Right ventricle myocardium inferior (tissue), 1 donor: ENCODE data around the gene USP54. TPM values are rescaled to one million over a fixed set of nuclear protein-coding genes. Genes with fewer than 3 reads are reported as not detected.
"Not testable (repeated sequence)": the region's sequence is repeated elsewhere in the genome, so short reads cannot be mapped to it uniquely, and the experiment has no call there.

Experiments used
- ATAC-seq: fragments of 200-7000 bp; cut with Tn5 transposase; one replicate; pipeline ENCODE4 v1.9.1; 2020; ENCODE audit warnings: mild to moderate bottlenecking, moderate library complexity
- DNase-seq: peaks from one replicate; pipeline ENCODE4 v3.0.0; 2021; ENCODE audit errors: missing footprints
- intact Hi-C: fragments of 100-400 bp; cut with DNase I; formaldehyde crosslinking; loops from one replicate; pipeline ENCODE4 v1.11.0; 2022
- long read RNA-seq: library from polyadenylated mRNA; unstranded; transcript quantifications from one replicate; pipeline ENCODE4 v2.0.0, GENCODE V29; 2021
- total RNA-seq: library from RNA; stranded (reverse); fragmentation: NEBNext Ultra II Directional; extraction: Animal tissue kit (Norgen Biotek cat#: 25700); gene quantifications from one replicate; pipeline ENCODE4 v1.2.1, GENCODE V29; 2021
- donor health status: DM: no; HTN: yes; CAD: no; lungs with severe emphysema.

USP54 gene
- 29.7 TPM for total RNA-seq
- long read RNA-seq, partial matches to known transcripts, result 3 of 6 reads
- long read RNA-seq, other reads (novel, unspliced or antisense), result 3 of 6 reads

DNA sequence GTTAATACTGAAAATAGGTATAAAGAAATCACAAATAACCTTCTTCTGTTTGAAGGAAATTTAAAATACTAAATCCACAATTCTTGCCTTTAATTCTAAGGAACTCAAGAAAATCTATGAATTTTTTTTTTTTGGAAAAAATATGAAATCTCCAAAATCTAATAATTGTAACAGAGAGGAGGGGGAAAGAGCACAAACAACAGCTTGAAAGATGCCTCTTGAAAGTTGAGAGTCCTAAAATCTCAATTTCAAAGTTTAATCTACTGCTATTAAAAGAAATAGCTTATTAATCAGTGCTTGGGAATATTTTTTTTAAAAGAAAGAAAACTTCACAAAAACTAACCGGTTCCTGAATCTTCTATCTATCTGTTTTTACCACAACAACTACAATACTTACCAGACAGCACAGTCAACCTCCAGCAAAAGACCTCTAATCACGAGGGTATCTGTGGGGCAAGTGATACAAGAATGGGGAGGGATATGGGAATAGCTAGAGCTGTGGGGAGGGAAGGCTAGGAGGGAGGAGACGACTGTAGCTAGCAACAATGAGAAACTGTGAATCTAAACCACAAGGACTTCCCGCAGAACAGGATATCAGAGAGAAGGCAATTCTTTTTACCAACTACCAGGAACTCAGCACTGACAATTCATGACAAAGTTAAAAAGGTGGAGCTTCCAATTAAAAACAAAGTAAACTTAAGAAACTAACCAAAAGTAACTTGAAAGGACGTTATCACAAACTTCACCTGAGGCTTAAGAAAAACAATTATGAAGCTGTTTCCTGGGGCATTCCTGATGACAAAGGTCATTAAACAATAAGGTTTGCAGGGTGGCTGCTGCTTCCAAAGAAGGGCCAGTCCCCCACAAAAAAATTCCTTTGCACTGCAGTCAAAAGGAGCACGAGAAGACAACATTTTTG, at the start of gene USP54:
TSS of gene USP54 (minus strand) at position 462 of the 919 bp plus-strand sequence. CDS start 15,684 bp downstream, outside the sequence.
- ATAC-seq (peak; percentile 45), DNase-seq (no peak)
- intact Hi-C loops, result no loop called here

GRCh38 chr10:73639286-73639685, 48.1 kb upstream of the USP54 start:
- no peak for ATAC-seq
- DNase-seq, result no peak
- intact Hi-C loops, result no loop called here

- ATAC-seq (no peak), DNase-seq (no peak)
- intact Hi-C loops, result no loop called here
These were observed 44.6 kb upstream of the USP54 start for GRCh38 chr10:73635781-73636180.

GRCh38 chr10:73634421-73634820, 43.3 kb upstream of the USP54 start:
- intact Hi-C loops, result no loop called here
- ATAC-seq (no peak), DNase-seq (no peak)

- intact Hi-C loops, result loop anchor here (5.0 kb wide), 1 partner anchor 52 kb away; no protein-coding TSS in a partner anchor
- ATAC-seq (no peak), DNase-seq (no peak)
These were observed 38.0 kb upstream of the USP54 start for GRCh38 chr10:73629165-73629564.

DNA sequence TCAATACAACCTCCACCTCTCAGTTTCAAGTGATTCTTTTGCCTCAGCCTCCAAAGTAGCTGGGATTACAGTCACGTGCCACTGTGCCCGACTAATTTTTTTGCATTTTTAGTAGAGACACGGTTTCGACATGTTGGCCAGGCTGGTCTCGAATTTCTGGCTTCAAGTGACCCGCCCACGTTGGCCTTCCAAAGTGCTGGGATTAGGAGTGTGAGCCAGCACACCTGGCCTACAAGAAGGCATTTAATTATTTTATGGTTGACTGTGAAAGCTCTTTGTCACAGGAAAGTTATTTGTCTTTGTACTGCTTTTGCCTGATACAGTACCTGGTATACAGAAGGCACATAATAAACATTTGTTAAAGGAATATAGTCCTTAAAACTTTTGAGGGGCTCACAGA, 37.3 kb upstream of the USP54 start:
- no peak for DNase-seq
- no peak for ATAC-seq
- intact Hi-C loops, result loop anchor here (5.0 kb wide), 1 partner anchor 51 kb away; no protein-coding TSS in a partner anchor

DNA sequence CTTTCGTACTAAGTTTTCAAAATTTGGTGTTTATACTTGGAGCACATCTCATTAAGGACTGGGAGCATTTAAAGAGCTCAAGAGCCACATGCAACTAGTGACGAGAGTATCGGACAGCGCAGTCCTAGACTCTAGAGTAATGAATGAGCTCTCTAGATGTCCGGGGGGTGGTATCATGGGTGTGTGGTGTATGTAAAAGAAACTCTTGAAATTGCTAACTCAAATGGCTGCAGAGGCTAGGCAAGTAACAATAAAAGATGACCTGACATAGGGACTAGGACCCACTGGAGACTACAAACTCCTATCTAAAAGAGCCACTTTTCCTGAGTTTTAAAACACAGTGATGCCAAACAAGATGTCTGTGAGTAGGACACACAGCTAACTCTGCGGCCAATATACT, 36.2 kb upstream of the USP54 start:
- intact Hi-C loops, result loop anchor here (5.0 kb wide), 1 partner anchor 50 kb away; no protein-coding TSS in a partner anchor
- ATAC-seq, result no peak
- no peak for DNase-seq

DNA sequence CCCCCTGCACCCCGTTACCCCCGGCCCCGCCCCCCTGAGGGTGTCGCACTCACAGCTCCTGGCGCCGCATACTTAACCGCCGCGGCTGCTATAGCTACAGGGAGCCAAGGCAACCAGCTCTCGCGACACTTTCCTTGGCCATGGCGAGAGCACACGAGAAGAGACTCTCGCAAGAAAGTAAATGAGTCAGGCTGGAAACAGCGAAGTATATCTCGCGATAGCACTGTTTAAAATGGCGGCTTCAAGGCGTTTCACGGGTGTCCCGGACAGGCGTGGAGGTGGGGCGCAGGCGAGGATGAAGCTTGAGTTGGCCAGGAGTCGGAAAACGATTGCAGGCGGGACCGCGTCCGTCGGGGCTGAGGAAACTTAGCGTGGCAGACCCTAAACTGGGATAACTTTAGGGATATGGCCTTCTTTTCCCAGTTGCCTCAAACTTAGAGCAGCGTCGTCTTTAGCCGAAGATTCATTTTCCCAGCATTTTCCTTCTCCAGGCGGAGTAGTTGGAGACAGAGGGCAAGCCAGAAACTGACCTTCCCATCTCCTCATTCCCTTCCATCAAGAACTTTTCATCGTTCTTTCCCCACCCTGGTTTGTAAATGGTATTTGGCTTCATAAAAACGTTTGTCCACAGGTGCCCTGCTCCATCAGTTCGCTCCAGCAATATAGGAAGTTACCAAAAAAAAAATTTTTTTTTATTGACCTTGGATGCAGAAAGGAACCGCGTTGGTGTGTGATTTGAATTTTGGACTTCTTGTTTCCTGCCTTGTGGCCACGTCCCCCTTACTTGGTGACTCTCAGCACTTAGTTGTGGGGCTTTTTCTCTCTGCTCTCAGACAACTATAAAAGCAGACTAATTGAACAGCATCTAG, 35.0 kb upstream of the USP54 start:
- intact Hi-C loops, result loop anchor here (5.0 kb wide), 1 partner anchor 49 kb away; no protein-coding TSS in a partner anchor
- DNase-seq, result peak; percentile 96
- ATAC-seq, result peak; percentile 96

DNA sequence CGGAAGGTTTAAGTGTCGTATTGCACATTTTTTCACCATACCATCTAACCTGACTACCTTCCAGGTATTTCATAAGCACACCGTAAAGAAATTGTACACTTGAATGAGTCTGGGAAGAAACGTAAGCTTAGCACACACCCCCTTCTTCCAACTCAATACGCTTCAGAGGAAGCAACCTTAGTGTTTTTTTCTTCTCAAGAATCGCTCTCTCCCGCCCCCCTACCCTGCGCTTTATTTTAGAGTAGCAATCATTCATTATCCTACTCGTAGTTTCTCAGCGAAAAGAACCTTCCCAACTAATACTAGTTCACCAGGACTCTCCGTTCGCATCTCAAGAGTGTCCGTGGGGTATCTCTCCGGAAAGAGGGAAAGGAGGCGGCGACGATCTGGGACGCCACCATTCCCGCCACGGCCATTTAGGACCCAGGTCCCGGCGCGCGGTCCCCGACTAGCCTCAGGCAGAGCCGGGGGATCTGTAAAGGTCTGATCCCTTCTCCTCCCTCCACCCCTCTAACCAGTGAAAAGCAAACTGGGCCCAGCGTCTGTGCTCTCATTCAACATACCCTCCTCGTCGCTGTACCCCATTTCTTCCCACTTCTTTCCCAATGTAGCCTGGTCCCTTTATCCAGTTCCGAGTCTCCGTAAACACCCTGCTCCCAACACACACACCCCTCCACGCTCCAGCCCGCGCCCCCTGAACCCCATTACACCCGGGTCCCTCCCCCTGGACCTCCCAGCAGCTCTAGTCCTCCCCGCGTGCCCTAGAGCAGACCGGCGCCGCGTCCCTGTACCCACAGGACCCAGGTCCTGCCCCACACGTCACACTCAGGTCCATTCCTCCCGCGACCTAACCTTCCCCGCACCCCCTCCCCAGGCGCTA, 34.1 kb upstream of the USP54 start:
- no peak for DNase-seq
- intact Hi-C loops, result loop anchor here (5.0 kb wide), 1 partner anchor 48 kb away; no protein-coding TSS in a partner anchor

GRCh38 chr10:73623056-73623455, 31.9 kb upstream of the USP54 start:
- DNase-seq, result no peak
- intact Hi-C loops, result no loop called here
- ATAC-seq, result no peak

More for the DNA sequence above, 34.1 kb upstream of the USP54 start:
- peak; percentile 73 for ATAC-seq

GRCh38 chr10:73620974-73621373, 29.8 kb upstream of the USP54 start:
- intact Hi-C loops, DNase-seq, ATAC-seq: not testable (repeated sequence)

- intact Hi-C loops, ATAC-seq, DNase-seq: not testable (repeated sequence)
These were observed 26.0 kb upstream of the USP54 start for GRCh38 chr10:73617143-73617542.

GRCh38 chr10:73614720-73615119, 23.6 kb upstream of the USP54 start:
- no peak for DNase-seq
- intact Hi-C loops, result no loop called here
- ATAC-seq, result no peak

- intact Hi-C loops, result no loop called here
- no peak for DNase-seq
- no peak for ATAC-seq
These were observed 18.0 kb upstream of the USP54 start for GRCh38 chr10:73609116-73609515.

DNA sequence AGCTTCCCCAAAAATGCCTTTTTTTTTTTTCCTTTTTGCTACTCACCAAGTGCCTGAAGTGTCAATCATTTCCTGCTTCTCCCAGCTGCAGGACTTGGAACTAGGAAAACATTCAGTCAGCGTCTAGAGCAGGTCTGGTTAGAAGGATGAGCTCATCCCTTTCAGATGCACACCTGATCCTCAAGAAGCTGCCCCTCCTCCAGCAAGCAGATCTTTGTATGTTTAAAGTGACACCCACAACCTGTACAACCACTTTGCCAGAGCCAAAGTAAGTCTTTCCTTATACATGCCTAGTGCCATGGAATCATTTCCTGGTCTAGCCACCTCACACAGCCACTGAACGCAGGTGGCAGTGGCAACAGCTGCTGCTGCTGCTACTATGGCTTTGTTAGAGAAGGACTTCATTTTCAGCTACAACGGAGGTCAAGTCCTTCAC, 10.4 kb upstream of the USP54 start:
- intact Hi-C loops, result no loop called here
- no peak for ATAC-seq
- DNase-seq, result no peak

GRCh38 chr10:73597346-73597745, 6.2 kb upstream of the USP54 start:
- ATAC-seq, result no peak
- DNase-seq, result no peak
- intact Hi-C loops, result no loop called here

GRCh38 chr10:73593812-73594211, 2.7 kb upstream of the USP54 start:
- intact Hi-C loops, result no loop called here
- no peak for ATAC-seq
- DNase-seq, result no peak

DNA sequence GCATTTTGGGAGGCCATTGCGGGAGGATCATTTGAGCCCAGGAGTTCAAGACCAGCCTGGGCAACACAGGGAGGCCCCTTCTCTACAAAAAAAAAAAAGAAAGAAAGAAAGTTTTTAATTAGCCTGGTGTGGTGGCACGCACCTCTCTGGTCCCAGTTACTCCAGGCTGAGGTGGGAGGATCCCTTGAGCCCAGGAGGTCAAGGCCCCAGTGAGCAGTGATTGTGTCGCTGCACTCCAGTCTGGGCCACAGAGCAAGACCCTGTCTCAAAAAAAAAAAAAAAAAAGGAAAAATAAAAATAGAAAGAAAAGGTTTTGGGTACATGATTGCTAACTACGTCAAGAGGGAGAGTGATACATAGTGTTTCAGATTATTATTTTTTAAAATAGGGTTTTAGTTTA, 2.0 kb upstream of the USP54 start:
- intact Hi-C loops, result no loop called here
- DNase-seq (no peak), ATAC-seq (no peak)
